ENCODE data around the gene DCHS2. TPM values are rescaled to one million over a fixed set of nuclear protein-coding genes. Genes with fewer than 3 reads are reported as not detected.

DCHS2 gene
- total and polyA plus RNA-seq, 2 experiments from 2014 or later, result 0.21 to 7.6 TPM

DNA sequence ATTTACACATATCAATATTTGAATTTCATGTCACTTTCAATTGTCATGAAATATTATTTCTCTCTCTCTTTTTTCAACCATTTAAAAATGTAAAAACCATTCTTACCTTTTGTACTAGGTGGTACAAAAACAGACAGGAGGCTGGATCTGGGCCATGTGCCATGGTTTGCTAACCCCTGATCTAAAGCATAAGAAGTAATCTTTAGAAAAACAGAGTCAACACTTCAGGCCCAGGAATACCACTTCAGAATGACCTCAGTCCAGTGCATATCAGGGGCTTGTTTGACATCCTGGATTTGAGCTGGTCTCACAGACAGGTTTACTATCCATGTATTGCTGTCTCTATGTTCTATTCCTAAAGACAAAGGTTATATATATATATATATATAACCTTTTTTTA, 102.5 kb downstream of the DCHS2 start:
- no peaks in the 10 kb centered on the region for H3K4me1 Mint-ChIP-seq
- no peak overlapping the region for H3K4me3 Mint-ChIP-seq

More for the DNA sequence above, 102.5 kb downstream of the DCHS2 start:
- Mint-ChIP-seq H3K27me3 (ENCODE audit: insufficient read depth, low read depth, poor library complexity) (no peaks in the 10 kb centered on the region), H3K9me3 (peaks cover 3% of the 10 kb centered on the region; the same call in 1 of the 3 replicates), H3K27ac (no peak overlapping the region), H3K36me3 (ENCODE audit: low read depth) (no peaks in the 10 kb centered on the region)
- Histone ChIP-seq H3K4me3 (no peak overlapping the region), H3K4me2 (no peak overlapping the region), H3K79me2 (replicated peaks; ENCODE audit: insufficient read depth) (no peaks in the 10 kb centered on the region), H3K27me3 (ENCODE audit: insufficient read depth) (no peaks in the 10 kb centered on the region), H3K27ac (ENCODE audit: low read depth) (no peak overlapping the region), H2AFZ (no peak overlapping the region), H3K4me1 (ENCODE audit: insufficient read depth) (no peaks in the 10 kb centered on the region), H3K36me3 (ENCODE audit: insufficient read depth) (no peaks in the 10 kb centered on the region), H3K9me2 (ENCODE audit: insufficient read depth) (no peaks in the 10 kb centered on the region), H4K20me1 (replicated peaks; ENCODE audit: insufficient read depth) (no peaks in the 10 kb centered on the region; the same call in 1 of the 2 replicates), H3F3A (replicated peaks; ENCODE audit: low read depth) (no peaks in the 10 kb centered on the region)
- no peak for ATAC-seq
- DNase-seq (ENCODE audit: low spot score), result no peak
- TF ChIP-seq, protein P1, sequence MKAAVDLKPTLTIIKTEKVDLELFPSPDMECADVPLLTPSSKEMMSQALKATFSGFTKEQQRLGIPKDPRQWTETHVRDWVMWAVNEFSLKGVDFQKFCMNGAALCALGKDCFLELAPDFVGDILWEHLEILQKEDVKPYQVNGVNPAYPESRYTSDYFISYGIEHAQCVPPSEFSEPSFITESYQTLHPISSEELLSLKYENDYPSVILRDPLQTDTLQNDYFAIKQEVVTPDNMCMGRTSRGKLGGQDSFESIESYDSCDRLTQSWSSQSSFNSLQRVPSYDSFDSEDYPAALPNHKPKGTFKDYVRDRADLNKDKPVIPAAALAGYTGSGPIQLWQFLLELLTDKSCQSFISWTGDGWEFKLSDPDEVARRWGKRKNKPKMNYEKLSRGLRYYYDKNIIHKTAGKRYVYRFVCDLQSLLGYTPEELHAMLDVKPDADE (IDR thresholded peaks at IDR 0.05), result no peak
- TF ChIP-seq ZNF331 (CRISPR knock-in tag; IDR thresholded peaks at IDR 0.05; ENCODE audit: low read depth) (no peak), JUNB (IDR thresholded peaks at IDR 0.05; ENCODE audit: unreplicated experiment) (no peak), ZNF114 (CRISPR knock-in tag; IDR thresholded peaks at IDR 0.05) (no peak), STAT1 (IDR thresholded peaks at IDR 0.05; ENCODE audit: unreplicated experiment) (no peak), EZH2phosphoT487 (IDR thresholded peaks at IDR 0.05; ENCODE audit: unreplicated experiment) (no peak), CREB1 (CRISPR knock-in tag; IDR thresholded peaks at IDR 0.05; ENCODE audit: low read depth) (no peak), EZH2 (IDR thresholded peaks at IDR 0.05; ENCODE audit: low read depth, unreplicated experiment) (no peak), POLR2AphosphoS5 (IDR thresholded peaks at IDR 0.05; ENCODE audit: low read depth) (no peak), NANOG (IDR thresholded peaks at IDR 0.05; ENCODE audit: borderline replicate concordance) (no peak)
- TF ChIP-seq, protein P2, sequence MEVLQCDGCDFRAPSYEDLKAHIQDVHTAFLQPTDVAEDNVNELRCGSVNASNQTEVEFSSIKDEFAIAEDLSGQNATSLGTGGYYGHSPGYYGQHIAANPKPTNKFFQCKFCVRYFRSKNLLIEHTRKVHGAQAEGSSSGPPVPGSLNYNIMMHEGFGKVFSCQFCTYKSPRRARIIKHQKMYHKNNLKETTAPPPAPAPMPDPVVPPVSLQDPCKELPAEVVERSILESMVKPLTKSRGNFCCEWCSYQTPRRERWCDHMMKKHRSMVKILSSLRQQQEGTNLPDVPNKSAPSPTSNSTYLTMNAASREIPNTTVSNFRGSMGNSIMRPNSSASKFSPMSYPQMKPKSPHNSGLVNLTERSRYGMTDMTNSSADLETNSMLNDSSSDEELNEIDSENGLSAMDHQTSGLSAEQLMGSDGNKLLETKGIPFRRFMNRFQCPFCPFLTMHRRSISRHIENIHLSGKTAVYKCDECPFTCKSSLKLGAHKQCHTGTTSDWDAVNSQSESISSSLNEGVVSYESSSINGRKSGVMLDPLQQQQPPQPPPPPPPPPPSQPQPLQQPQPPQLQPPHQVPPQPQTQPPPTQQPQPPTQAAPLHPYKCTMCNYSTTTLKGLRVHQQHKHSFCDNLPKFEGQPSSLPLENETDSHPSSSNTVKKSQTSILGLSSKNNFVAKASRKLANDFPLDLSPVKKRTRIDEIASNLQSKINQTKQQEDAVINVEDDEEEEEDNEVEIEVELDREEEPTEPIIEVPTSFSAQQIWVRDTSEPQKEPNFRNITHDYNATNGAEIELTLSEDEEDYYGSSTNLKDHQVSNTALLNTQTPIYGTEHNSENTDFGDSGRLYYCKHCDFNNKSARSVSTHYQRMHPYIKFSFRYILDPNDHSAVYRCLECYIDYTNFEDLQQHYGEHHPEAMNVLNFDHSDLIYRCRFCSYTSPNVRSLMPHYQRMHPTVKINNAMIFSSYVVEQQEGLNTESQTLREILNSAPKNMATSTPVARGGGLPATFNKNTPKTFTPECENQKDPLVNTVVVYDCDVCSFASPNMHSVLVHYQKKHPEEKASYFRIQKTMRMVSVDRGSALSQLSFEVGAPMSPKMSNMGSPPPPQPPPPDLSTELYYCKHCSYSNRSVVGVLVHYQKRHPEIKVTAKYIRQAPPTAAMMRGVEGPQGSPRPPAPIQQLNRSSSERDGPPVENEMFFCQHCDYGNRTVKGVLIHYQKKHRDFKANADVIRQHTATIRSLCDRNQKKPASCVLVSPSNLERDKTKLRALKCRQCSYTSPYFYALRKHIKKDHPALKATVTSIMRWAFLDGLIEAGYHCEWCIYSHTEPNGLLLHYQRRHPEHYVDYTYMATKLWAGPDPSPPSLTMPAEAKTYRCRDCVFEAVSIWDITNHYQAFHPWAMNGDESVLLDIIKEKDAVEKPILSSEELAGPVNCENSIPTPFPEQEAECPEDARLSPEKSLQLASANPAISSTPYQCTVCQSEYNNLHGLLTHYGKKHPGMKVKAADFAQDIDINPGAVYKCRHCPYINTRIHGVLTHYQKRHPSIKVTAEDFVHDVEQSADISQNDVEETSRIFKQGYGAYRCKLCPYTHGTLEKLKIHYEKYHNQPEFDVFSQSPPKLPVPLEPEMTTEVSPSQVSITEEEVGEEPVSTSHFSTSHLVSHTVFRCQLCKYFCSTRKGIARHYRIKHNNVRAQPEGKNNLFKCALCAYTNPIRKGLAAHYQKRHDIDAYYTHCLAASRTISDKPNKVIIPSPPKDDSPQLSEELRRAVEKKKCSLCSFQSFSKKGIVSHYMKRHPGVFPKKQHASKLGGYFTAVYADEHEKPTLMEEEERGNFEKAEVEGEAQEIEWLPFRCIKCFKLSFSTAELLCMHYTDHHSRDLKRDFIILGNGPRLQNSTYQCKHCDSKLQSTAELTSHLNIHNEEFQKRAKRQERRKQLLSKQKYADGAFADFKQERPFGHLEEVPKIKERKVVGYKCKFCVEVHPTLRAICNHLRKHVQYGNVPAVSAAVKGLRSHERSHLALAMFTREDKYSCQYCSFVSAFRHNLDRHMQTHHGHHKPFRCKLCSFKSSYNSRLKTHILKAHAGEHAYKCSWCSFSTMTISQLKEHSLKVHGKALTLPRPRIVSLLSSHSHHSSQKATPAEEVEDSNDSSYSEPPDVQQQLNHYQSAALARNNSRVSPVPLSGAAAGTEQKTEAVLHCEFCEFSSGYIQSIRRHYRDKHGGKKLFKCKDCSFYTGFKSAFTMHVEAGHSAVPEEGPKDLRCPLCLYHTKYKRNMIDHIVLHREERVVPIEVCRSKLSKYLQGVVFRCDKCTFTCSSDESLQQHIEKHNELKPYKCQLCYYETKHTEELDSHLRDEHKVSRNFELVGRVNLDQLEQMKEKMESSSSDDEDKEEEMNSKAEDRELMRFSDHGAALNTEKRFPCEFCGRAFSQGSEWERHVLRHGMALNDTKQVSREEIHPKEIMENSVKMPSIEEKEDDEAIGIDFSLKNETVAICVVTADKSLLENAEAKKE (CRISPR knock-in tag; IDR thresholded peaks at IDR 0.05), result no peak
- TF ChIP-seq, protein P3, sequence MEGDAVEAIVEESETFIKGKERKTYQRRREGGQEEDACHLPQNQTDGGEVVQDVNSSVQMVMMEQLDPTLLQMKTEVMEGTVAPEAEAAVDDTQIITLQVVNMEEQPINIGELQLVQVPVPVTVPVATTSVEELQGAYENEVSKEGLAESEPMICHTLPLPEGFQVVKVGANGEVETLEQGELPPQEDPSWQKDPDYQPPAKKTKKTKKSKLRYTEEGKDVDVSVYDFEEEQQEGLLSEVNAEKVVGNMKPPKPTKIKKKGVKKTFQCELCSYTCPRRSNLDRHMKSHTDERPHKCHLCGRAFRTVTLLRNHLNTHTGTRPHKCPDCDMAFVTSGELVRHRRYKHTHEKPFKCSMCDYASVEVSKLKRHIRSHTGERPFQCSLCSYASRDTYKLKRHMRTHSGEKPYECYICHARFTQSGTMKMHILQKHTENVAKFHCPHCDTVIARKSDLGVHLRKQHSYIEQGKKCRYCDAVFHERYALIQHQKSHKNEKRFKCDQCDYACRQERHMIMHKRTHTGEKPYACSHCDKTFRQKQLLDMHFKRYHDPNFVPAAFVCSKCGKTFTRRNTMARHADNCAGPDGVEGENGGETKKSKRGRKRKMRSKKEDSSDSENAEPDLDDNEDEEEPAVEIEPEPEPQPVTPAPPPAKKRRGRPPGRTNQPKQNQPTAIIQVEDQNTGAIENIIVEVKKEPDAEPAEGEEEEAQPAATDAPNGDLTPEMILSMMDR (conservative IDR thresholded peaks at IDR 0.05; ENCODE audit: low read depth in 2 of 2), result no peak
- TF ChIP-seq, protein P4, sequence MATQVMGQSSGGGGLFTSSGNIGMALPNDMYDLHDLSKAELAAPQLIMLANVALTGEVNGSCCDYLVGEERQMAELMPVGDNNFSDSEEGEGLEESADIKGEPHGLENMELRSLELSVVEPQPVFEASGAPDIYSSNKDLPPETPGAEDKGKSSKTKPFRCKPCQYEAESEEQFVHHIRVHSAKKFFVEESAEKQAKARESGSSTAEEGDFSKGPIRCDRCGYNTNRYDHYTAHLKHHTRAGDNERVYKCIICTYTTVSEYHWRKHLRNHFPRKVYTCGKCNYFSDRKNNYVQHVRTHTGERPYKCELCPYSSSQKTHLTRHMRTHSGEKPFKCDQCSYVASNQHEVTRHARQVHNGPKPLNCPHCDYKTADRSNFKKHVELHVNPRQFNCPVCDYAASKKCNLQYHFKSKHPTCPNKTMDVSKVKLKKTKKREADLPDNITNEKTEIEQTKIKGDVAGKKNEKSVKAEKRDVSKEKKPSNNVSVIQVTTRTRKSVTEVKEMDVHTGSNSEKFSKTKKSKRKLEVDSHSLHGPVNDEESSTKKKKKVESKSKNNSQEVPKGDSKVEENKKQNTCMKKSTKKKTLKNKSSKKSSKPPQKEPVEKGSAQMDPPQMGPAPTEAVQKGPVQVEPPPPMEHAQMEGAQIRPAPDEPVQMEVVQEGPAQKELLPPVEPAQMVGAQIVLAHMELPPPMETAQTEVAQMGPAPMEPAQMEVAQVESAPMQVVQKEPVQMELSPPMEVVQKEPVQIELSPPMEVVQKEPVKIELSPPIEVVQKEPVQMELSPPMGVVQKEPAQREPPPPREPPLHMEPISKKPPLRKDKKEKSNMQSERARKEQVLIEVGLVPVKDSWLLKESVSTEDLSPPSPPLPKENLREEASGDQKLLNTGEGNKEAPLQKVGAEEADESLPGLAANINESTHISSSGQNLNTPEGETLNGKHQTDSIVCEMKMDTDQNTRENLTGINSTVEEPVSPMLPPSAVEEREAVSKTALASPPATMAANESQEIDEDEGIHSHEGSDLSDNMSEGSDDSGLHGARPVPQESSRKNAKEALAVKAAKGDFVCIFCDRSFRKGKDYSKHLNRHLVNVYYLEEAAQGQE (IDR thresholded peaks at IDR 0.05; ENCODE audit: unreplicated experiment), result no peak

All from GM23338 (cell line).